ENCODE results near the gene UNC5C. TPM values are rescaled to one million over a fixed set of nuclear protein-coding genes. Genes with fewer than 3 reads are reported as not detected.

The UNC5C gene
- total RNA-seq, 1 experiment from 2014 or later = 8.2 TPM

- ChIA-PET CTCF (no interaction called here), POLR2A (no interaction called here)
- Histone ChIP-seq H3K27ac (ENCODE audit: low read length) (no peak overlapping the region), H3K36me3 (ENCODE audit: control insufficient read depth, insufficient read depth, low read length) (no peaks in the 10 kb centered on the region), H3K4me1 (ENCODE audit: control insufficient read depth, insufficient read depth, low read length) (no peaks in the 10 kb centered on the region), H3K27me3 (ENCODE audit: control insufficient read depth, insufficient read depth, low read length) (no peaks in the 10 kb centered on the region), H3K9me3 (ENCODE audit: control insufficient read depth, insufficient read depth, low read depth, low read length) (no peaks in the 10 kb centered on the region), H3K4me3 (ENCODE audit: low read depth in 2 of 2, low read length in 2 of 2) (no peak overlapping the region)
- in situ Hi-C loops (cut with HindIII; ENCODE audit: low pct_unique_long_range_greater_than_20kb, low sequenced_read_pairs) (no loop called here), intact Hi-C loops (cut with micrococcal nuclease; ENCODE audit: unreplicated experiment) (no loop called here)
- TF ChIP-seq POLR2AphosphoS5 (IDR thresholded peaks at IDR 0.05; ENCODE audit: low read depth, low read length) = no peak
- no peak for TF ChIP-seq REST (IDR thresholded peaks at IDR 0.05; ENCODE audit: insufficient read depth in 1 of 2, low read depth in 2 of 2, low read length in 1 of 2)
- TF ChIP-seq SIN3A (IDR thresholded peaks at IDR 0.05; ENCODE audit: borderline replicate concordance, insufficient read depth, low read depth, low read length) = no peak
- TF ChIP-seq TCF7L2 (IDR thresholded peaks at IDR 0.05; ENCODE audit: low read depth, low read length) = no peak
- TF ChIP-seq CTCF (IDR thresholded peaks at IDR 0.05) = no peak
- DNase-seq (ENCODE audit: low read depth, low spot score) (no peak), ATAC-seq (no peak)
- BruUV-seq (replicated peaks) = no TSS peak
These were observed 335.4 kb downstream of the UNC5C start for GRCh38 chr4:95213366-95213765.

- ATAC-seq (no peak), DNase-seq (ENCODE audit: low read depth, low spot score) (no peak)
- intact Hi-C loops (cut with micrococcal nuclease; ENCODE audit: unreplicated experiment) (no loop called here), in situ Hi-C loops (cut with HindIII; ENCODE audit: low pct_unique_long_range_greater_than_20kb, low sequenced_read_pairs) (no loop called here)
- H3K36me3 ChIP-seq (ENCODE audit: control insufficient read depth, insufficient read depth, low read length) = no peaks in the 10 kb centered on the region
- TF ChIP-seq REST (IDR thresholded peaks at IDR 0.05; ENCODE audit: insufficient read depth in 1 of 2, low read depth in 2 of 2, low read length in 1 of 2) = no peak
- no peak for TF ChIP-seq CTCF (IDR thresholded peaks at IDR 0.05)
- TF ChIP-seq SIN3A (IDR thresholded peaks at IDR 0.05; ENCODE audit: borderline replicate concordance, insufficient read depth, low read depth, low read length) = no peak
- TF ChIP-seq POLR2AphosphoS5 (IDR thresholded peaks at IDR 0.05; ENCODE audit: low read depth, low read length) = no peak
- no peaks in the 10 kb centered on the region for H3K27me3 ChIP-seq (ENCODE audit: control insufficient read depth, insufficient read depth, low read length)
- BruUV-seq (replicated peaks) = no TSS peak
- H3K4me3 ChIP-seq (ENCODE audit: low read depth in 2 of 2, low read length in 2 of 2) = no peak overlapping the region
- no peaks in the 10 kb centered on the region for H3K9me3 ChIP-seq (ENCODE audit: control insufficient read depth, insufficient read depth, low read depth, low read length)
- no peak overlapping the region for H3K27ac ChIP-seq (ENCODE audit: low read length)
- H3K4me1 ChIP-seq (ENCODE audit: control insufficient read depth, insufficient read depth, low read length) = no peaks in the 10 kb centered on the region
- ChIA-PET POLR2A (no interaction called here), CTCF (no interaction called here)
These were observed 336.1 kb downstream of the UNC5C start for GRCh38 chr4:95212692-95213091.

Measured in Panc1 (cell line).